GM21526 (cell line): Measurements from ENCODE around the gene IL15.
"Not testable (repeated sequence)": the region's sequence is repeated elsewhere in the genome, so short reads cannot be mapped to it uniquely, and the experiment has no call there.

Source experiments
- ATAC-seq: cut with Tn5 transposase; IDR thresholded peaks from one replicate; pipeline ENCODE4 v1.9.1; 2021; ENCODE audit warnings: moderate library complexity; ENCODE audit not compliant: unreplicated experiment, low FRiP score

The IL15 gene

GRCh38 chr4:141636082-141636770 lies at the start of gene IL15:
Gene IL15, plus strand, starts transcription at chr4:141636583. Its CDS starts 82,882 bp downstream, at chr4:141719465.
- peak; percentile 55 for ATAC-seq

- no peak for ATAC-seq
Measured at GRCh38 chr4:141587897-141588296, 48.5 kb upstream of the IL15 start.

DNA sequence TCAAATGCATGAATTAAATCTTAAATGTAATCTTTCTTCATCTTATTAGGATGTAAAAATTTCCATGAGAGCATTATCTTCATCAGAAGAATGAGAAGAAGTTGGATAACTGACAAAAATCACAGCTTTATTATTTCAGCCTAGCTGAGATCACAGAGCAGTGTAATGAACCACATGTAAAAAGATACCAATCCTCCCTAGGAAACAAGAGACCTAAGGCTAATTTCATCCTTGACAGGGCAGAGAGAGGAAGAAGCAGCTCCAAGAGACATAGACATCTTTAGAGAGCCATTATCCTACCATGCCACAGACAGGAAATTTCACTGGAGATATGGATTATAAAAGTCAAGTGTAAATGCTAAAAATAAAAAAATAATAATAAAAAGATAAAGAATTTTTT lies 40.9 kb upstream of the IL15 start:
- ATAC-seq: no peak

DNA sequence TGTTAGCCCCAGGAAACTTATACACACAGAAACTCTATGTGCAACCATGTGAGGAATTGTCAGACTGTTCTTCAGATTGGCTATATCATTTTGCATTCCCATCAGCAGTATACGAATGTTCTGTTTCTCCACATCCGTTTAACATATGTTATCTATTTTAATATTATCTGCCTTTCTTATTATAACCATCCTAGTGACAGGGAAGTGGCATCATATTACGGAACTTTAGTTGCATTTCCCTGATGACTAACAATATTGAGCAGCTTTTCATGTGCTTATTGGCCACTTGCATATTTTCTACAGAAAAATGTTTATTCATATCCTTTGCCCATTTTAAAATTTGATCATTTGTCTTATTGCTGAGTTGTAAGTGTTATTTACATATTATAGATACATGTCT lies 36.5 kb upstream of the IL15 start:
- no peak for ATAC-seq

- not testable (repeated sequence) for ATAC-seq
Measured at GRCh38 chr4:141604683-141605082, 31.7 kb upstream of the IL15 start.

DNA sequence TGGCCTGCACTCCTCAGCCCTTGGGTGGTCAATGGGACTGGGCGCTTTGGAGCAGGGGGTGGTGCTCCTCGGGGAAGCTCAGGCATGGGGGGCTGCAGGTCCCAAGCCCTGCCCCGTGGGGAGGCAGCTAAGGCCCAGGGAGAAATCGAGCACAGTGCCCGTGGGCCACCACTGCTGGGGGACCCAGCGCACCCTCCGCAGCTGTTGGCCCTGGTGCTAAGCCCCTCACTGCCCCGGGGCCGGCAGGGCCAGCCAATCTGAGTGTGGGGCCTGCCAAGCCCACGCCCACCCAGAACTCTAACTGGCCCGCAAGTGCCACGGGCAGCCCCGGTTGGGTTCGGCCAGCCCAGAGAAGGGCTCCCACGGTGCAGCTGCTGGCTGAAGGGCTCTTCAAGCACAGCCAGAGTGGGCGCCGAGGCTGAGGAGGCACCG lies 30.9 kb upstream of the IL15 start:
- ATAC-seq: no peak

DNA sequence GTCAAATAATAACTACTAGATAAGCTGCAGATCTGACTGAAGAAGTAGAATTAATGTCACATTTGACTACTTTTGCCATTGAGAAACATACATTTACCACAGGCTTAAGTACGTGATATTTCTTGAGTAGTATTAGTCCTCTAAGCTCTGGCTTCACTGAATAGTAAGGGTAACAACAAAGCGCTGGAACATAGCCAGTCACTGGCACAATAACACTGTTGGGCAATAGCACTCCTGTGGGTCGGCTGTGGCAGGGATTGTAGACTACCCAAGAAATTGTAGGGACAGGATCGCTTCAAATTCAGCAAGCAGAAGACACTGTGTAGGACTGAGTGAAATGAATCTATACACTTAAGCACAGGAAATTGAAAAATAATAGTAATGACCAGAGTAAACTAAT lies 27.1 kb upstream of the IL15 start:
- ATAC-seq: no peak

- ATAC-seq: no peak
Measured at GRCh38 chr4:141610365-141610764, 26.0 kb upstream of the IL15 start.

- ATAC-seq: peak; percentile 59
Measured at GRCh38 chr4:141614878-141615586, 21.4 kb upstream of the IL15 start.

DNA sequence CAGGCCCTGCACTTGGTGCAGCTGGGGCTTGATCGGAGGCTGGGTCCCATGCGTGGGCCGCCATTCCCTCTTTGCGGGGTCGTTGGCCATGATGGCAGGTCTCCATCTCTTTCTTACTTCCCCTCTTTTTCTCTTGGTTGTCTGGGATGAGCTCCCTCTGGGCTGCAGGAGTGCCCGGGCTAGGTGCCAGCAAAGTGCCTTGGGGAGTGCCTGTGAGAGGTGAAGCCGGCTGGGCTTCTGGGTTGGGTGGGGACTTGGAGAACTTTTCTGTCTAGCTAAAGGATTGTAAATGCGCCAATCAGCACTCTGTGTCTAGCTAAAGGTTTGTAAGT lies 20.8 kb upstream of the IL15 start:
- ATAC-seq: not testable (repeated sequence)

DNA sequence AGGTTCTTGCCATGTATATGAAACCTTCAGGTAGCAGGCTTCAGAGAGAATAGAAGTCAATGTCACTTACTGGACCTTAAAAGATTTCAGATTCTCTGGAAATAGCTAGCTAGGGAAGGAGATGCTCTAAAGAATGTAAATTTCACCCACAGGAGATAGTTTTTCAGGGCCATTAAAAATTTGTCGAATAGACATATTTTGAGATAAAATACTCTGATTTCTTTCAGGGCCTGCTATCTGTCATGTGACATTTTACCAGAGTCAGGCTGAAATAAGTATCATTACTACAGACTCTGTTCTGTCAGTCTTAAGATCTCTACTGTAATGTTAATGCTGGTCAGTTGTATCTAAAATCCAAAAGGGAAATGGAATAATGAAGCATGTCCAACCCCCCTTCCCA lies 15.7 kb upstream of the IL15 start:
- ATAC-seq: no peak

GRCh38 chr4:141625023-141625422 lies 11.4 kb upstream of the IL15 start:
- no peak for ATAC-seq

- ATAC-seq: no peak
Measured at GRCh38 chr4:141630854-141631253, 5.5 kb upstream of the IL15 start.

- peak; percentile 39 for ATAC-seq
Measured at GRCh38 chr4:141635736-141636081, 674 bp upstream of the IL15 start.

- peak; percentile 50 for ATAC-seq
Measured at GRCh38 chr4:141636771-141637460, 533 bp downstream of the IL15 start.

- peak; percentile 22 for ATAC-seq
Measured at GRCh38 chr4:141637565-141637964, 1.2 kb downstream of the IL15 start.

DNA sequence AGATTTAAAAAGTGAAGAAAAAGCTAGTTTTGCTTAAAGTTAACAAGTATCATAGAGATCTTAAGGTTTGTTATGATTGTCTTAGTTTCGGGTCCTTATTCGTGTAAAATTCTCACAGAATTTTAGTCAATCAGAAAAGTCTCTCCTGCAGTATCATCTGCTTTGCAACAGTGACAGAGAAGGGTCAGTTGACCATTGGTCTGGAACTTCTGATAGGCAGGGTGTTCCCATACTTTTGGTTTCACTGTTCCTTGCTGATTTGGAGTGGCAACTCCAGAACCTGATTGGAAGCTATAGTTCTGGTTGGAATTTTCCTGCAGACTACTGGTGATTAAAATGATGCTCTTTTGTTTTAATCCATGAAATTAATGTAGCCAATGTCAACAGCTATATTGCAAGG lies 1.8 kb downstream of the IL15 start:
- no peak for ATAC-seq

GRCh38 chr4:141640696-141641095 lies 4.3 kb downstream of the IL15 start:
- ATAC-seq: no peak

- no peak for ATAC-seq
Measured at GRCh38 chr4:141642063-141642462, 5.7 kb downstream of the IL15 start.

- ATAC-seq: no peak
Measured at GRCh38 chr4:141642711-141643110, 6.3 kb downstream of the IL15 start.

DNA sequence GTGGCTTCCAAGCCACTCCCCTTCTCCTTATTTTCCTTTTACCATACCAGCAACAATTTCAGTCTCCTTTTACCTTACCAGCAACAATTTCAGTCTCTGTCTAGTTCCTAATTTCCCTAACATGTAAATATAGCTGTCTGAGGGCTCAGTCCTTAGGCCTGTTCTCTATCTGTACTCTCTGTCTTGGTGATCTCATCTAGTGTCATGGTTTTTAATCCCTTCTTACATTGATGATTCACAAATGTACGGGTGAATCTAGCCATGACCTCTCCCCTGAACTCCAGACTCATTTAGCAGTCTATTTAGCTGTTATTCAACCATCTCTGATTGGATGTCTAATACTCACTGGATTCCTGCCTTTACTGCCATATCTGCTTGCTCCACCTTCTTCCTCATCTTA lies 7.2 kb downstream of the IL15 start:
- ATAC-seq: peak; percentile 57
